ENCODE data around the gene IDI2. TPM values are rescaled to one million over a fixed set of nuclear protein-coding genes. Genes with fewer than 3 reads are reported as not detected.
A peak's percentile ranks its signal among the peaks of the same experiment; 100 is the strongest.

IDI2 gene
- total RNA-seq, 1 donor from 2014 or later: not detected

- no peaks in the 10 kb centered on the region for H3K9me3 Mint-ChIP-seq (ENCODE audit: low read depth)
- peak overlapping the region; percentile 99 for H3K27ac Mint-ChIP-seq (ENCODE audit: unreplicated experiment)
- peaks cover 66% of the 10 kb centered on the region for H3K4me1 Mint-ChIP-seq (ENCODE audit: low read depth)
- DNase-seq (ENCODE audit: low spot score): no peak
- no peaks in the 10 kb centered on the region for H3K27me3 Mint-ChIP-seq (ENCODE audit: low read depth)
- H3K36me3 Mint-ChIP-seq (ENCODE audit: low read depth): peaks cover 2% of the 10 kb centered on the region
- no peak for TF ChIP-seq CTCF (IDR thresholded peaks at IDR 0.05)
- H3K4me3 Mint-ChIP-seq (ENCODE audit: unreplicated experiment): peak overlapping the region; percentile 93
Observed at GRCh38 chr10:1049425-1049958, 23.8 kb upstream of the IDI2 start.

DNA sequence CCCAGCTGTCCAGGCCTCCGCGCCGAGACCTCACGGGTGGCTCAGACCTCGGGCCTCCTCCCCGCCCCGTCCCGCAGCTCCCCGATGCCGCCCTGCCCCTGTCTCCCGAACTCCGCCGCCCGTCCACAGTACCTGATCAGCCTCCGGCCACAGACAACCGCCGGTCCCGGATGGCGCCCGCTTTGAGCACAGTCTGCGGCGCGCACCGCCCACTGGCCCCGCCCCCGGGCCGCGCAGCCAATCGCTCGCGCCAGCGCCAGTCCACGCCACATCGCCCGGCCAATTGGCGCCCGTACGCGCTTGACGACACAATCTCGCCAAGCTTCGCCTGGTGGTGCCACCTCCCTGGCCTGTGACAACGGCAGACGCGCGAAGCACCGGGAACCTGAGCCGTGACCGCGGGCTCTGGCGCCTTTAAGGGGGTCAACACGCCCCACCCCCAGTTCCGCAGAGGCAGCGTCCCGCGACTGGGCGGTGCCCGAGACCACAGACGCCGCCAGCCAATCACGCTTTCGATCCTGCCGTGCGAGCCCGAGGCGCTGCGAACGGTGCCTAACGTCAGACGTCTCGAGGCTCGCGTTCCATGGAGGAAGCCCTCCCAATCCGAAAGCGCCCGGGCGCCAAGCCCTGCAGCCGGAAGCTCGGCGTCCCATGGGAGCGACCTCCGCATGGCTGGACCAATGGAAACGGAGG is 23.2 kb upstream of the IDI2 start, which contains the start of gene IDI1:
Gene IDI1, minus strand, starts transcription at position 388 of the 693 bp plus-strand sequence. Its CDS starts 116 bp downstream, at position 272.
- no peak for TF ChIP-seq CTCF (IDR thresholded peaks at IDR 0.05)
- Mint-ChIP-seq H3K4me3 (ENCODE audit: unreplicated experiment) (peak within 1 kb of the TSS; percentile 93), H3K36me3 (ENCODE audit: low read depth) (peaks cover 2% of the 10 kb centered on the region), H3K4me1 (ENCODE audit: low read depth) (peaks cover 66% of the 10 kb centered on the region), H3K9me3 (ENCODE audit: low read depth) (no peaks in the 10 kb centered on the region), H3K27ac (ENCODE audit: unreplicated experiment) (peak within 1 kb of the TSS; percentile 99), H3K27me3 (ENCODE audit: low read depth) (no peaks in the 10 kb centered on the region)
- DNase-seq (ENCODE audit: low spot score): peak; percentile 100

- peak overlapping the region; percentile 93 for H3K4me3 Mint-ChIP-seq (ENCODE audit: unreplicated experiment)
- no peak for DNase-seq (ENCODE audit: low spot score)
- no peaks in the 10 kb centered on the region for H3K9me3 Mint-ChIP-seq (ENCODE audit: low read depth)
- no peaks in the 10 kb centered on the region for H3K27me3 Mint-ChIP-seq (ENCODE audit: low read depth)
- peak overlapping the region; percentile 99 for H3K27ac Mint-ChIP-seq (ENCODE audit: unreplicated experiment)
- peaks cover 4% of the 10 kb centered on the region for H3K36me3 Mint-ChIP-seq (ENCODE audit: low read depth)
- TF ChIP-seq CTCF (IDR thresholded peaks at IDR 0.05): no peak
- peaks cover 66% of the 10 kb centered on the region for H3K4me1 Mint-ChIP-seq (ENCODE audit: low read depth)
Observed at GRCh38 chr10:1048349-1048731, 22.7 kb upstream of the IDI2 start.

GRCh38 chr10:1047937-1048336 is 22.3 kb upstream of the IDI2 start:
- H3K4me1 Mint-ChIP-seq (ENCODE audit: low read depth): peaks cover 63% of the 10 kb centered on the region
- H3K36me3 Mint-ChIP-seq (ENCODE audit: low read depth): peaks cover 8% of the 10 kb centered on the region
- H3K9me3 Mint-ChIP-seq (ENCODE audit: low read depth): no peaks in the 10 kb centered on the region
- no peaks in the 10 kb centered on the region for H3K27me3 Mint-ChIP-seq (ENCODE audit: low read depth)
- TF ChIP-seq CTCF (IDR thresholded peaks at IDR 0.05): no peak
- DNase-seq (ENCODE audit: low spot score): no peak
- H3K27ac Mint-ChIP-seq (ENCODE audit: unreplicated experiment): peak overlapping the region; percentile 99
- peak overlapping the region; percentile 93 for H3K4me3 Mint-ChIP-seq (ENCODE audit: unreplicated experiment)

- Mint-ChIP-seq H3K4me3 (ENCODE audit: unreplicated experiment) (peak overlapping the region; percentile 17), H3K27ac (ENCODE audit: unreplicated experiment) (peak overlapping the region; percentile 69), H3K27me3 (ENCODE audit: low read depth) (no peaks in the 10 kb centered on the region), H3K36me3 (ENCODE audit: low read depth) (peaks cover 10% of the 10 kb centered on the region), H3K9me3 (ENCODE audit: low read depth) (no peaks in the 10 kb centered on the region), H3K4me1 (ENCODE audit: low read depth) (peaks cover 45% of the 10 kb centered on the region)
- no peak for TF ChIP-seq CTCF (IDR thresholded peaks at IDR 0.05)
- no peak for DNase-seq (ENCODE audit: low spot score)
Observed at GRCh38 chr10:1045415-1045814, 19.8 kb upstream of the IDI2 start.
